ENCODE measurements around the gene PCGF3.

- TF ChIP-seq, protein P1, sequence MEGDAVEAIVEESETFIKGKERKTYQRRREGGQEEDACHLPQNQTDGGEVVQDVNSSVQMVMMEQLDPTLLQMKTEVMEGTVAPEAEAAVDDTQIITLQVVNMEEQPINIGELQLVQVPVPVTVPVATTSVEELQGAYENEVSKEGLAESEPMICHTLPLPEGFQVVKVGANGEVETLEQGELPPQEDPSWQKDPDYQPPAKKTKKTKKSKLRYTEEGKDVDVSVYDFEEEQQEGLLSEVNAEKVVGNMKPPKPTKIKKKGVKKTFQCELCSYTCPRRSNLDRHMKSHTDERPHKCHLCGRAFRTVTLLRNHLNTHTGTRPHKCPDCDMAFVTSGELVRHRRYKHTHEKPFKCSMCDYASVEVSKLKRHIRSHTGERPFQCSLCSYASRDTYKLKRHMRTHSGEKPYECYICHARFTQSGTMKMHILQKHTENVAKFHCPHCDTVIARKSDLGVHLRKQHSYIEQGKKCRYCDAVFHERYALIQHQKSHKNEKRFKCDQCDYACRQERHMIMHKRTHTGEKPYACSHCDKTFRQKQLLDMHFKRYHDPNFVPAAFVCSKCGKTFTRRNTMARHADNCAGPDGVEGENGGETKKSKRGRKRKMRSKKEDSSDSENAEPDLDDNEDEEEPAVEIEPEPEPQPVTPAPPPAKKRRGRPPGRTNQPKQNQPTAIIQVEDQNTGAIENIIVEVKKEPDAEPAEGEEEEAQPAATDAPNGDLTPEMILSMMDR (IDR thresholded peaks at IDR 0.05), result no peak
- TF ChIP-seq POLR2A (IDR thresholded peaks at IDR 0.05), result no peak
Observed at GRCh38 chr4:699816-700580, 5.6 kb upstream of the PCGF3 start.
